Stimulated activated CD4-positive, alpha-beta T cell treated with anti-CD3 and anti-CD28 coated beads, TNF-alpha, amount 100 ng/mL, for 4 hours (primary cell): Measurements from ENCODE around the gene MCHR1.
"Not testable (repeated sequence)": the region's sequence is repeated elsewhere in the genome, so short reads cannot be mapped to it uniquely, and the experiment has no call there.

Source experiments
- DNase-seq, 3 experiments: peaks; one replicate each; pipeline ENCODE4 v3.0.0-alpha.2; 2020; ENCODE audit warnings: low read depth in 3 of 3

The MCHR1 gene

DNA sequence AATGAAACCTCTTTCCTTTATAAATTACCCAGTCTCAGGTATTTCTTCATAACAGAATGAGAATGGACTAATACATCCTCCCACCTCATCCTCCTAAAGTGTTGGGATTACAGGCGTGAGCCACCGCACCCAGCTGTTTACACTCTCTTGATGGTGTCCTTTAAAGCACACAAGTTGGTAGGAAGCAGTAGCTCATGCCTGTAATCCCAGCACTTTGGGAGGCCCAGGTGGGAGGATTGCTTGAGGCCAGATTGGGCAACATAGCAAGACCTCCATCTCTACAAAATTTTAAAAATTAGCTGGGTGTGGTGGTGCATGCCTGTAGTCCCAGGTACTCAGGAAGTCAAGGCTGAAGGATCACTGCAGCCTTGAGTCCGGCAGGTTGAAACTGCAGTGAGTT, 23.3 kb upstream of the MCHR1 start:
- DNase-seq = not testable (repeated sequence)

DNA sequence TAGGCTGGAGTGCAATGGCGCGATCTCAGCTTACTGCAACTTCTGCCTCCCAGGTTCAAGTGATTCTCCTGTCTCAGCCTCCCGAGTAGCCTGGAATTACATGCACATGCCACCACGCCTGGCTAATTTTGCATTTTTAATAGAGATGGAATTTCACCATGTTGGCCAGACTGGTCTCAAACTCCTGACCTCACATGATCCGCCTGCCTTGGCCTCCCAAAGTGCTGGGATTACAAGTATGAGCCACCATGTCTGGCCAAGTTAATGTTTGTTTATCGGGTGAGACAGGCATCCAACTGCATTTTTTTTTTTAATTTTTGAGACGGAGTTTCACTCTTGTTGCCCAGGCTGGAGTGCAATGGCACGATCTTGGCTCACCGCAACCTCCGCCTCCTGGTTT, 22.6 kb upstream of the MCHR1 start:
- not testable (repeated sequence) for DNase-seq

DNA sequence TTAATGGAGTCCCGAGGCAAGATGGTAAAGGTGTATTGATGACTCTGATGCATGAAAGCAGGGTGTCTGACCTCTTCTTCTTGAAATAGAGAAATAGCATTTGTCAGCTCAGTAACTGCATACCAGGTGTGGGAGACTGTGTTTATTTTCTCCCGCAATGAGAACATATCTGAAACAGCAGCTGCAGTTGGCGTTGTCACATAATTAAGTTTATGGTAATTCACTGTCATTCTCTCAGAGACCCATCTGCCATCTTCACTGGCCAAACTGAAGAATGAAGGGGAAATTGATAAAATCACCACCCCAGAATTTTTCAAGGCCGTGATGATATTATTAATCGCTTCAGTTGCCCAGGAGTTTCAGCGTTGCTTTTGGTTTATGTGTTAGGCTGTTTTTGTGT, 20.1 kb upstream of the MCHR1 start:
- no peak for DNase-seq

- no peak for DNase-seq
Measured at GRCh38 chr22:40660730-40661129, 18.6 kb upstream of the MCHR1 start.

DNA sequence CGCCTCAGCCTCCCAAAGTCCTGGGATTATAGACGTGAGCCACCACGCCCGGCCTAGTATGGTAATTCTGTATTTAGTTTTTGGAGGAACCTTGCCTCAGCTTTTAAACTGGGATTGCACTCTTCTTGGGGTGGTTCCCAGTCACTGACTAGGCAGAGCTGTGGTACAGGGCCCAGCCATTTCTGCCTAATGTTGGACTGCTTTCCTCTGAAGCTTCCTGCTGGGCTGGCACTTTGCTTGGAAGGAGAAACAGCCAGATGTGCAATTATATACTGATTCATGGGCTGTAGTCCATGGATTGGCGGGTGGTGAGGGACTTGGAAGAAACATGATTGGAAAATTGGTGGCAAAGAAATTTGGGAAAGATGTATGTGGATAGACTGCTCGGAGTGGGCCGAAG, 17.6 kb upstream of the MCHR1 start:
- no peak for DNase-seq

GRCh38 chr22:40665312-40665711, 14.0 kb upstream of the MCHR1 start:
- no peak for DNase-seq

GRCh38 chr22:40666151-40666848, 13.0 kb upstream of the MCHR1 start:
- DNase-seq = no peak

GRCh38 chr22:40668611-40669411, 10.5 kb upstream of the MCHR1 start:
- DNase-seq = no peak

GRCh38 chr22:40670058-40670457, 9.2 kb upstream of the MCHR1 start:
- DNase-seq = no peak

DNA sequence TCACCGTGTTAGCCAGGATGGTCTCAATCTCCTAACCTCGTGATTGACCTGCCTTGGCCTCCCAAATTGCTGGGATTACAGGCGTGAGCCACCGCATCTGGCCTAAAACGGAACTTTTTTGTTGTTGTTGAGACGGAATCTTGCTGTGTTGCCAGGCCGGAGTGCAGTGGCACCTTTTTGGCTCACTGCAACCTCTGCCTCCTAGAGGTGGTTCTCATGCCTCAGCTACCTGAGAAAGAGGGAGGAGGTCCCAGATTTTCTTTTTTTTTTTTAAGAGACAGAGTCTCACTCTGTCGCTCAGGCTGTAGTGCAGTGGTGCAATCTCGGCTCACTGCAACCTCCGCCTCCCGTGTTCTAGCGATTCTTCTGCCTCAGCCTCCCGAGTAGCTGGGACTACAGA, 7.9 kb upstream of the MCHR1 start:
- no peak for DNase-seq

DNA sequence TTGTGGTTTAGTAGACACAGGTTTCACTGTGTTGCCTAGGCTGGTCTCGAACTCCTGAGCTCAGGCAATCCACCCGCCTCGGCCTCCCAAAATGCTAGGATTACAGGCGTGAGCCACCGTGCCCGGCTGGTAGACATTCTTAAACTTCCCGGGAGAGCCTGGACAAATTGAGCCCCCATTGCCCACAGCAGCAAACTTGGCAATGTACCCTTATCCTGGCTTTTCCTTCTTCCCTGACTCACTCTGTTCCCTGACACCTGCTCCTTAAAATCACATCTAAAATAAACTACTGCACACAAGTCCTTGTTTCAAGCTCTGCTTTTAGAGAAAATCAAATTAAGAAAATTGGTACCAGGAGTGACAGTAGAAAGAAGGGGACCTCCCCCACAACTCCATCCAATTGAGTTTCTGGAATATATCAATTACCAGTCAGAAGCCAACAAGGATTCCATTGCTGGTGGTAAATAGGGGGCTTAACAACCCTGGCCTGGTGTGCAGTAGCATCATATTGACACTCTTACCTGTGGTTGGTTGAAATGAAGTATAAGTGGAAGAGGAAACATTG, 7.4 kb upstream of the MCHR1 start:
- no peak for DNase-seq

- no peak for DNase-seq
Measured at GRCh38 chr22:40673017-40673416, 6.3 kb upstream of the MCHR1 start.

DNA sequence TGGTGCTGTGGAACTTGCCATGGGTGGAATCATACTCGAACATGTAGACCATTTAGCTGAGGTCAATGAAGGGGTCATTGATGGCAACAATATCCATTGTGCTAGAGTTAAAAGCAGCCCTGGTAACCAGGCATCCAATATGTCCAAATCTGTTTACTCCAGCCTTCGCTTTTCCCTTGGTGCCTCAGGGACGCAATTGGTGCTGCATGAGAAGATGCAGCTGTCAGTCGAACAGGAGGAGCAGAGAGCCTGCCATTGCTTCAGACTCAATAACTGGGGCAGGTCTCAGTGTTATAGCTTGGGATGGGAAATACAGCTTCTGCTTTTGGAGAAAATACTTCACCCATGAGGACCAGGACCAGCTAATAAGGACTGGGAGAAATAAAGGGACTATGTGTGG, 5.0 kb upstream of the MCHR1 start:
- DNase-seq = no peak

- not testable (repeated sequence) for DNase-seq
Measured at GRCh38 chr22:40676166-40676565, 3.1 kb upstream of the MCHR1 start.

DNA sequence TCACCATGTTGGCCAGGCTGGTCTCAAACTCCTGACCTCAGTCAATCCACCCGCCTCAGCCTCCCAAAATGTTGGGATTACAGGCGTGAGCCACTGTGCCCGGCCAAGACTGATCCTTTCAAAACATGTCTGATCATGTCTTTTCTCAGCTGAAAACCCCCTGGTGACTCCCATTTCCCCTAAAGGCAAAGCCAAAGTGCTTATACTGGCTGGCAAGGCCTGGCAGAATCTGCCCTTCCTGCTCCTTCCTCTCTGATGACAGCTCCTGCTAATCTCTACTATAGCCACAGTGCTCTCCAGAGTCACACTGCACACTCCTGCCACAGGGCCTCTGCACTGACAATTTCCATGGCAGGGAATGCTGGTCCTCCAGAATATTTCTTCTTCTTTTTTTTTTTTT, 2.6 kb upstream of the MCHR1 start:
- no peak for DNase-seq

GRCh38 chr22:40678493-40679248, 613 bp upstream of the MCHR1 start:
- DNase-seq = no peak

- DNase-seq = no peak
Measured at GRCh38 chr22:40679964-40680818, 907 bp downstream of the MCHR1 start.

GRCh38 chr22:40680819-40681183, 1.5 kb downstream of the MCHR1 start:
- DNase-seq = no peak

DNA sequence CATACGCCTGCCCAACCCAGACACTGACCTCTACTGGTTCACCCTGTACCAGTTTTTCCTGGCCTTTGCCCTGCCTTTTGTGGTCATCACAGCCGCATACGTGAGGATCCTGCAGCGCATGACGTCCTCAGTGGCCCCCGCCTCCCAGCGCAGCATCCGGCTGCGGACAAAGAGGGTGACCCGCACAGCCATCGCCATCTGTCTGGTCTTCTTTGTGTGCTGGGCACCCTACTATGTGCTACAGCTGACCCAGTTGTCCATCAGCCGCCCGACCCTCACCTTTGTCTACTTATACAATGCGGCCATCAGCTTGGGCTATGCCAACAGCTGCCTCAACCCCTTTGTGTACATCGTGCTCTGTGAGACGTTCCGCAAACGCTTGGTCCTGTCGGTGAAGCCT, 2.2 kb downstream of the MCHR1 start:
- DNase-seq = no peak

GRCh38 chr22:40684728-40685127, 5.4 kb downstream of the MCHR1 start:
- DNase-seq = no peak

- DNase-seq = no peak
Measured at GRCh38 chr22:40685406-40685805, 6.1 kb downstream of the MCHR1 start.
